NCI-H1417 (cell line): ENCODE results near the gene IGFL2.
A peak's percentile ranks its signal among the peaks of the same experiment; 100 is the strongest.

ENCODE experiments used
- DNase-seq, 3 experiments: peaks; one replicate each; lab custom pipeline; 2025; lab: John Stamatoyannopoulos, UW

The IGFL2 gene

GRCh38 chr19:46209051-46209450 is 61.0 kb downstream of the IGFL2 start:
- no peak for DNase-seq

- no peak for DNase-seq
Measured at GRCh38 chr19:46209472-46209871, 61.4 kb downstream of the IGFL2 start.

DNA sequence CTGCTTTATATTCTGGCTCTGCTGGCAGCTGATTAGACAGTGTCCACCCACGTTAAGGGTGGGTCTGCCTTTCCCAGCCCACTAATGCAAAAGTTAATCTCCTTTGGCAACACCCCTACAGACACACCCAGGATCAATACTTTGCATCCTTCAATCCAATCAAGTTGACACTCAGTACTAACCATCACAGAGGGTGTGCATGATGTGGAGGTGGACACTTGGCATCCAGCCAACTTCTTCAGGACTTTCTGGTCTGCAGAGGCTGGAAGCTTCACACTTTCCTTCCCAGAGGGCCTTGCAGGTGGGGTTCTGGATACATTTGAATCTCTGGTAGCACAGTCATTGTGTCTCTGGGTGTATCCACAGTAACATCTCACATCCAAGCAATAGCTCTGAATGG is 62.6 kb downstream of the IGFL2 start:
- DNase-seq = peak in 1 of 3 experiments; percentile 5
